NT2/D1 (cell line): ENCODE measurements around the gene PACS2.

ENCODE experiments used
- DNase-seq: peaks from one replicate; pipeline ENCODE4 v3.0.0-alpha.2; 2011; ENCODE audit warnings: low read depth, low spot score
- H3K27me3 ChIP-seq: 2 replicates; pipeline ENCODE4 v1.6.0; 2011; ENCODE audit warnings: mild to moderate bottlenecking; ENCODE audit not compliant: insufficient read length, insufficient read depth
- H3K36me3 ChIP-seq: 2 replicates; pipeline ENCODE4 v1.6.1; 2011; ENCODE audit warnings: mild to moderate bottlenecking, low read length, mixed read lengths; ENCODE audit not compliant: insufficient read depth, insufficient read length
- H3K4me1 ChIP-seq: 2 replicates; pipeline ENCODE4 v1.5.1; 2011; ENCODE audit not compliant: insufficient read depth, insufficient read length
- H3K4me3 ChIP-seq: 2 replicates; pipeline ENCODE4 v1.5.1; 2011; ENCODE audit warnings: low read depth; ENCODE audit not compliant: insufficient read length
- H3K9ac ChIP-seq: 2 replicates; pipeline ENCODE4 v1.6.0; 2011; ENCODE audit warnings: low read depth; ENCODE audit not compliant: insufficient read length
- H3K9me3 ChIP-seq: 2 replicates; pipeline ENCODE4 v1.5.1; 2011; ENCODE audit warnings: mild to moderate bottlenecking, low read length; ENCODE audit not compliant: insufficient read depth
- SUZ12 ChIP-seq: IDR thresholded peaks from 2 replicates; pipeline ENCODE4 v1.6.1; 2011; ENCODE audit not compliant: insufficient read length, insufficient read depth; ENCODE audit errors: extremely low read depth
- YY1 ChIP-seq: IDR thresholded peaks from 2 replicates; pipeline ENCODE4 v1.6.1; 2011; ENCODE audit not compliant: insufficient read length, insufficient read depth
- ZNF274 ChIP-seq: IDR thresholded peaks from 2 replicates; pipeline ENCODE4 v1.6.1; 2011; ENCODE audit warnings: mild to moderate bottlenecking, low read depth, low read length

PACS2 gene

GRCh38 chr14:105380756-105381155, 66.2 kb downstream of the PACS2 start:
- no peak overlapping the region for H3K9ac ChIP-seq
- no peak for TF ChIP-seq ZNF274
- TF ChIP-seq YY1: no peak
- no peak for TF ChIP-seq SUZ12
- peaks cover 14% of the 10 kb centered on the region for H3K36me3 ChIP-seq
- H3K4me1 ChIP-seq: peaks cover 17% of the 10 kb centered on the region
- no peaks in the 10 kb centered on the region for H3K27me3 ChIP-seq
- H3K9me3 ChIP-seq: no peaks in the 10 kb centered on the region
- H3K4me3 ChIP-seq: no peak overlapping the region
- DNase-seq: no peak

- no peak for DNase-seq
- TF ChIP-seq SUZ12 (no peak), ZNF274 (no peak), YY1 (no peak)
- no peak overlapping the region for H3K4me3 ChIP-seq
- H3K9me3 ChIP-seq: no peaks in the 10 kb centered on the region
- H3K36me3 ChIP-seq: peaks cover 14% of the 10 kb centered on the region
- H3K27me3 ChIP-seq: no peaks in the 10 kb centered on the region
- no peak overlapping the region for H3K9ac ChIP-seq
- H3K4me1 ChIP-seq: peaks cover 10% of the 10 kb centered on the region
Observed at GRCh38 chr14:105381446-105382342, 67.1 kb downstream of the PACS2 start.

- Histone ChIP-seq H3K9ac (no peak overlapping the region), H3K27me3 (no peaks in the 10 kb centered on the region), H3K4me1 (peaks cover 4% of the 10 kb centered on the region), H3K36me3 (peaks cover 14% of the 10 kb centered on the region), H3K4me3 (no peak overlapping the region), H3K9me3 (no peaks in the 10 kb centered on the region)
- TF ChIP-seq YY1 (no peak), SUZ12 (no peak), ZNF274 (no peak)
- no peak for DNase-seq
Observed at GRCh38 chr14:105382343-105383082, 68.0 kb downstream of the PACS2 start.

- TF ChIP-seq YY1: no peak
- TF ChIP-seq ZNF274: no peak
- TF ChIP-seq SUZ12: no peak
- Histone ChIP-seq H3K9ac (no peak overlapping the region), H3K4me3 (no peak overlapping the region), H3K4me1 (no peaks in the 10 kb centered on the region), H3K27me3 (no peaks in the 10 kb centered on the region), H3K36me3 (peaks cover 14% of the 10 kb centered on the region), H3K9me3 (no peaks in the 10 kb centered on the region)
- no peak for DNase-seq
Observed at GRCh38 chr14:105383083-105383730, 68.7 kb downstream of the PACS2 start.

GRCh38 chr14:105384041-105384557, 69.6 kb downstream of the PACS2 start:
- H3K4me1 ChIP-seq: no peaks in the 10 kb centered on the region
- no peak overlapping the region for H3K4me3 ChIP-seq
- TF ChIP-seq SUZ12 (no peak), ZNF274 (no peak), YY1 (no peak)
- H3K27me3 ChIP-seq: no peaks in the 10 kb centered on the region
- no peaks in the 10 kb centered on the region for H3K9me3 ChIP-seq
- peaks cover 14% of the 10 kb centered on the region for H3K36me3 ChIP-seq
- DNase-seq: no peak
- H3K9ac ChIP-seq: no peak overlapping the region

- no peak for TF ChIP-seq YY1
- no peak for TF ChIP-seq SUZ12
- TF ChIP-seq ZNF274: no peak
- H3K9ac ChIP-seq: no peak overlapping the region
- no peak overlapping the region for H3K4me3 ChIP-seq
- H3K27me3 ChIP-seq: no peaks in the 10 kb centered on the region
- H3K4me1 ChIP-seq: no peaks in the 10 kb centered on the region
- H3K9me3 ChIP-seq: no peaks in the 10 kb centered on the region
- peaks cover 13% of the 10 kb centered on the region for H3K36me3 ChIP-seq
- DNase-seq: no peak
Observed at GRCh38 chr14:105384605-105385321, 70.2 kb downstream of the PACS2 start.
